ENCODE measurements around the gene RMND1. TPM values are rescaled to one million over a fixed set of nuclear protein-coding genes. Genes with fewer than 3 reads are reported as not detected.

RMND1 gene
- total and polyA plus RNA-seq, 9 of the 15 experiments (the other 6 are each of a cell fraction or from before 2014, with no cell fraction given): 26.9 to 47.8 (median 36.2) TPM

DNA sequence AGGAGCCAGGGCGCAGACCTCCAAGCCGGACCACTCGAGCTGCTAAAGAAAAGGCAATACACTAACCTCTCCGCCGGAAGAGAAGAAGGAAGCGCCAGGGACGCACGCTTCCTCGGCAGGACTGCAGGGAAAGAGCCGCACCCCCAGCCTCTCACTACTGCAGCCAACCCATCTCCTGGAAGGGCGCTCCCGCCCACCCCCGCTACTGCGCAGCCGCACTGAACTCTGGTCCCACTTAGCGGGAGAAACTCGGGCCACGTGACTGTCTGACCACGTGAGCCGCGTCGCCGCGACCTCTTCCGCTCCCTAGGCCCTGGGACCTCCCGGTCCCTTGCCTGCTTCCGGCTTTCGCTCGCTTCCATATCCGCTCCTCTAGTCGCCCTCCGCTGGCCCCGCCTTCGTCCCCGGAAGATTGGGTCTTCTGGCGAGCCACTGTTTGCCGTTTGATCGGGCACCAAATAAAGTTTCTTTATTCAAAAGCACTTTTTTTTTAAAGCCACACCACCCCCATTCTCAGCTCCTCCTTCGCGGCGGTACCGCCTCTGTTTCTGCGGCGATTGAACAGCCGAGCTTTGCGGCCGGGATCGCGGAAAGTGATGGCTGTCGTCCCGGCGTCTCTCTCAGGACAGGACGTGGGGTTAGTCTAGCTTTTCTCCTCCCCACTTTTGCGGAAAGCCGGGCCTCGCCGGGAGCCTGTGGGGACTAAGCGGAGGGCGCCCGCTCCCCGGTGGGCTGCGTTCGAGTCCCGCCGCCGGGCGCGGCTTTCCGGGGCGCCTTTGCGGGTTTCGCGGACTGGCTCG lies at the start of gene RMND1 (continued):
- TF ChIP-seq, protein P1, sequence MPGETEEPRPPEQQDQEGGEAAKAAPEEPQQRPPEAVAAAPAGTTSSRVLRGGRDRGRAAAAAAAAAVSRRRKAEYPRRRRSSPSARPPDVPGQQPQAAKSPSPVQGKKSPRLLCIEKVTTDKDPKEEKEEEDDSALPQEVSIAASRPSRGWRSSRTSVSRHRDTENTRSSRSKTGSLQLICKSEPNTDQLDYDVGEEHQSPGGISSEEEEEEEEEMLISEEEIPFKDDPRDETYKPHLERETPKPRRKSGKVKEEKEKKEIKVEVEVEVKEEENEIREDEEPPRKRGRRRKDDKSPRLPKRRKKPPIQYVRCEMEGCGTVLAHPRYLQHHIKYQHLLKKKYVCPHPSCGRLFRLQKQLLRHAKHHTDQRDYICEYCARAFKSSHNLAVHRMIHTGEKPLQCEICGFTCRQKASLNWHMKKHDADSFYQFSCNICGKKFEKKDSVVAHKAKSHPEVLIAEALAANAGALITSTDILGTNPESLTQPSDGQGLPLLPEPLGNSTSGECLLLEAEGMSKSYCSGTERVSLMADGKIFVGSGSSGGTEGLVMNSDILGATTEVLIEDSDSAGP (CRISPR knock-in tag; IDR thresholded peaks at IDR 0.05): peak; percentile 99
- TF ChIP-seq ASH1L (IDR thresholded peaks at IDR 0.05; ENCODE audit: borderline replicate concordance, low read depth, partially characterized antibody) (peak; percentile 69), MIER1 (IDR thresholded peaks at IDR 0.05; ENCODE audit: low read depth) (no peak), PKNOX1 (IDR thresholded peaks at IDR 0.05) (peak; percentile 52; the same call in 1 of the 2 replicates), TCF7L2 (IDR thresholded peaks at IDR 0.05; ENCODE audit: low read depth, low read length) (no peak; the same call in none of the 2 replicates), ZNF780A (CRISPR knock-in tag; IDR thresholded peaks at IDR 0.05) (no peak), FOSL1 (tag; conservative IDR thresholded peaks at IDR 0.05) (peak; percentile 64), CBX5 (IDR thresholded peaks at IDR 0.05; ENCODE audit: borderline replicate concordance, low read depth) (0 out of 2 replicates have a peak, but pooled peaks have one; percentile 17), BRF2 (IDR thresholded peaks at IDR 0.05; ENCODE audit: borderline replicate concordance, insufficient read depth, insufficient read length) (no peak), HBP1 (CRISPR knock-in tag; IDR thresholded peaks at IDR 0.05) (0 out of 2 replicates have a peak, but pooled peaks have one; percentile 2), SMAD2 (IDR thresholded peaks at IDR 0.05; ENCODE audit: low read depth, low read length) (no peak), CHD1 (IDR thresholded peaks at IDR 0.05; ENCODE audit: low read length) (no peak), PREB (CRISPR knock-in tag; IDR thresholded peaks at IDR 0.05) (no peak), EGR1 (conservative IDR thresholded peaks at IDR 0.05) (peak; percentile 92), SMARCA4 (IDR thresholded peaks at IDR 0.05) (no peak), CBFA2T2 (conservative IDR thresholded peaks at IDR 0.05) (peak; percentile 98), MEIS2 (IDR thresholded peaks at IDR 0.05; ENCODE audit: partially characterized antibody) (peak; percentile 76), NUFIP1 (IDR thresholded peaks at IDR 0.05; ENCODE audit: partially characterized antibody) (no peak)
- TF ChIP-seq, protein P2, sequence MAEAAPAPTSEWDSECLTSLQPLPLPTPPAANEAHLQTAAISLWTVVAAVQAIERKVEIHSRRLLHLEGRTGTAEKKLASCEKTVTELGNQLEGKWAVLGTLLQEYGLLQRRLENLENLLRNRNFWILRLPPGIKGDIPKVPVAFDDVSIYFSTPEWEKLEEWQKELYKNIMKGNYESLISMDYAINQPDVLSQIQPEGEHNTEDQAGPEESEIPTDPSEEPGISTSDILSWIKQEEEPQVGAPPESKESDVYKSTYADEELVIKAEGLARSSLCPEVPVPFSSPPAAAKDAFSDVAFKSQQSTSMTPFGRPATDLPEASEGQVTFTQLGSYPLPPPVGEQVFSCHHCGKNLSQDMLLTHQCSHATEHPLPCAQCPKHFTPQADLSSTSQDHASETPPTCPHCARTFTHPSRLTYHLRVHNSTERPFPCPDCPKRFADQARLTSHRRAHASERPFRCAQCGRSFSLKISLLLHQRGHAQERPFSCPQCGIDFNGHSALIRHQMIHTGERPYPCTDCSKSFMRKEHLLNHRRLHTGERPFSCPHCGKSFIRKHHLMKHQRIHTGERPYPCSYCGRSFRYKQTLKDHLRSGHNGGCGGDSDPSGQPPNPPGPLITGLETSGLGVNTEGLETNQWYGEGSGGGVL (CRISPR knock-in tag; IDR thresholded peaks at IDR 0.05): no peak

Data from K562 (cell line).